Measurements from ENCODE around the gene QSER1.

DNA sequence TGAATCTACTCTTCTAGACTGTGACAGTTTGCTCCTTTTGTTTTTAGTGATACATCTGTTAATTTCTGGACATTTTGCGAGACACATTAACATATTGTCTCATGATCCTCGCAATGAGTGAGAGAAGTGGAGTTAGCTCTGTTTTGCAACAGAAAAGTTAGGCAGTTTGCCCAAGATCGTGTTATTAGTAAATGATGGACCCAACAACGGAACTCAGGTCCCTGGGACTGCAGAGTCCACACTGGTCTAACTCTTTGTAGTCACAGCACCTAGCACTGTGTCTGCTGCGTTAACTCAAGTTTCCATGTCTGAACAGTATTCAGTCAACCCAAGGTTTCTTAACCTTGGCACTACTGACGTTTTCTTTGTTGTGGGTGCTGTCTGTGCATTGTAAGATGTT, 126.2 kb downstream of the QSER1 start:
- TF ChIP-seq EZH2 (IDR thresholded peaks at IDR 0.05; ENCODE audit: low read length), result no peak
- TF ChIP-seq, protein P1, sequence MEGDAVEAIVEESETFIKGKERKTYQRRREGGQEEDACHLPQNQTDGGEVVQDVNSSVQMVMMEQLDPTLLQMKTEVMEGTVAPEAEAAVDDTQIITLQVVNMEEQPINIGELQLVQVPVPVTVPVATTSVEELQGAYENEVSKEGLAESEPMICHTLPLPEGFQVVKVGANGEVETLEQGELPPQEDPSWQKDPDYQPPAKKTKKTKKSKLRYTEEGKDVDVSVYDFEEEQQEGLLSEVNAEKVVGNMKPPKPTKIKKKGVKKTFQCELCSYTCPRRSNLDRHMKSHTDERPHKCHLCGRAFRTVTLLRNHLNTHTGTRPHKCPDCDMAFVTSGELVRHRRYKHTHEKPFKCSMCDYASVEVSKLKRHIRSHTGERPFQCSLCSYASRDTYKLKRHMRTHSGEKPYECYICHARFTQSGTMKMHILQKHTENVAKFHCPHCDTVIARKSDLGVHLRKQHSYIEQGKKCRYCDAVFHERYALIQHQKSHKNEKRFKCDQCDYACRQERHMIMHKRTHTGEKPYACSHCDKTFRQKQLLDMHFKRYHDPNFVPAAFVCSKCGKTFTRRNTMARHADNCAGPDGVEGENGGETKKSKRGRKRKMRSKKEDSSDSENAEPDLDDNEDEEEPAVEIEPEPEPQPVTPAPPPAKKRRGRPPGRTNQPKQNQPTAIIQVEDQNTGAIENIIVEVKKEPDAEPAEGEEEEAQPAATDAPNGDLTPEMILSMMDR (optimal IDR thresholded peaks at IDR 0.05 in 1 of 3, IDR thresholded peaks at IDR 0.05 in 1 of 3, conservative IDR thresholded peaks at IDR 0.05 in 1 of 3; ENCODE audit: extremely low read depth in 1 of 3, insufficient read depth in 2 of 3, low read length in 3 of 3), result no peak

All from keratinocyte (primary cell).